CD4-positive, alpha-beta T cell treated with Interleukin-17A for 1 hour (primary cell): ENCODE measurements around the gene ELAVL1.
"Not testable (repeated sequence)": the region's sequence is repeated elsewhere in the genome, so short reads cannot be mapped to it uniquely, and the experiment has no call there.

Experiments used
- DNase-seq: peaks from one replicate; pipeline ENCODE4 v3.0.0-alpha.2; 2020

Gene ELAVL1

DNA sequence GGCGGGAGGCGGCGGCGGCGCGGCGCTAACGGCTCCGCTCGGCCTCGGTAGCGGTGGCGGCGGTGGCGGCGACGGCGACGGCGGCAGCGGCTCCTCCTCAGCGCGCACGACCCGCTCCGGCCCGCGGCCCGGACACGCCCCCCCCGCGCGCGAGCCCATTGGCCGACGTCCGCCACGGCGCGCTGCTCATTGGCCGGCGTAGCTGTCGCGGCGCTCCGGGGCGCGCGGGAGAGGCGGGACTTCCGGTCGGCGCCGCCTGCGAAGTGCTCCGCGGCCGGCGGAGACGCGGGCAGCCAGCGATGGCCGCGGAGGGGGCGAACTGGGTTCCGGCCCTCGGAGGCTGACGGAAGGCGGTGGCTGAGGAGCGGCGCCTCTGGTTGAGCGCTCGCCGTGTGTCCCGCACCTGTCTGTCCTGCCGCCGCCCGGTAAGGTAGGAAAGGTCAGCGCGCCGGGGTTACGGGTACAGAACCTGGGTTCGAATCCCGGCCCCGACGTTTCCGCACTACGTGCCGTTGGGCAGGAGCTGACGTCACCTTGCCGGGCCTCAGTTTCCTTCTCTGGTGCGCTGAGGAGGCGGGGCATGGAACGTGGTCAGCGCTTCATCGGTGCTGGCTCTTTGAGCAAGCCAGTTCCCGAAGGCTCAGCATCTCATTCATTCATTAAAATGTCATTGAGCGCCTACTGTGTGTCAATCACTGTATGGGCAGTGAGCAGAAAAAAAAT, at the start of gene ELAVL1:
Gene ELAVL1, minus strand, starts transcription at position 108 of the 723 bp plus-strand sequence. CDS start 13,826 bp downstream, outside the sequence.
- peak; percentile 90 for DNase-seq

DNA sequence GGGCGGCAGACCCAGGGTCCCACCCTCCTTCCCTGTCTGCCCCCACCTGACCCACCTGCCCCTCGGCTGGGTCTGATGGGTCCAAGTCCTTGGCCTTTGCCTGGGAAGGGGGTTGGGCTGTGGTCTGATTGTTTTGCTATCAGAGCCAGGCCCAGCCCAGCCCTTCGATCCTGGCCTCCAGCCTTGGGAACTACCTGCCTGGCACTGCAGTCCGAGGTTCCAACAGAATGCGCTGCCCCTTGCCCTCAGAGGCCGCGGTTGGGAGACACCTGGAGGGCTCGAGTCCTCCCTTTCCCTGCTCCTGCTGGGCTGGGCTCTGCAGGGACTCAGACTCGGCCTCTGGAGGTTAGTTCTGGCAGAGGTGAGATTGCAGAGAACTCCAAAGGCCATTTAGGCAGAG, 48.7 kb upstream of the ELAVL1 start:
- no peak for DNase-seq

DNA sequence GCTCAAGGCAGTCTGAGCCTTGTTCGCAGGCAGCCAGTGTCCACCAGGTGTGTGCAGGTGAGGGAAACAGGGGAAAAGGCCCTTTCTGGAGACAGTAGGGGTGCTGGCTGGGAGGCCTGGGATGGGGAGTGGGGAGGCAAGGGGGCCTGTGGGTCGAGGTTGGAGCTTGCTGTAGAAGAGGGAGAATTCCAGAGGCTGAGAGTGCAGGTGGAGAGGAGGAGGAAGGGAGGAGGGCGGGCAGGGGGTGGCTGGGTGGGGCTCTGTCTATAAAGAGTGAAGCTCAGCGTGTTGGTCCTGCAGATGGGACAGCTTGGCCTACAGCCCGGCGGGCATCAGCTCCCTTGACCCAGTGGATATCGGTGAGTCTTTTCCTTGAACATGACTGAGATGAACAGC, 47.0 kb upstream of the ELAVL1 start, which contains the start of gene CCL25:
Gene CCL25, plus strand, starts transcription at position 297 of the 396 bp plus-strand sequence. CDS start 290 bp downstream, outside the sequence.
- DNase-seq: no peak

DNA sequence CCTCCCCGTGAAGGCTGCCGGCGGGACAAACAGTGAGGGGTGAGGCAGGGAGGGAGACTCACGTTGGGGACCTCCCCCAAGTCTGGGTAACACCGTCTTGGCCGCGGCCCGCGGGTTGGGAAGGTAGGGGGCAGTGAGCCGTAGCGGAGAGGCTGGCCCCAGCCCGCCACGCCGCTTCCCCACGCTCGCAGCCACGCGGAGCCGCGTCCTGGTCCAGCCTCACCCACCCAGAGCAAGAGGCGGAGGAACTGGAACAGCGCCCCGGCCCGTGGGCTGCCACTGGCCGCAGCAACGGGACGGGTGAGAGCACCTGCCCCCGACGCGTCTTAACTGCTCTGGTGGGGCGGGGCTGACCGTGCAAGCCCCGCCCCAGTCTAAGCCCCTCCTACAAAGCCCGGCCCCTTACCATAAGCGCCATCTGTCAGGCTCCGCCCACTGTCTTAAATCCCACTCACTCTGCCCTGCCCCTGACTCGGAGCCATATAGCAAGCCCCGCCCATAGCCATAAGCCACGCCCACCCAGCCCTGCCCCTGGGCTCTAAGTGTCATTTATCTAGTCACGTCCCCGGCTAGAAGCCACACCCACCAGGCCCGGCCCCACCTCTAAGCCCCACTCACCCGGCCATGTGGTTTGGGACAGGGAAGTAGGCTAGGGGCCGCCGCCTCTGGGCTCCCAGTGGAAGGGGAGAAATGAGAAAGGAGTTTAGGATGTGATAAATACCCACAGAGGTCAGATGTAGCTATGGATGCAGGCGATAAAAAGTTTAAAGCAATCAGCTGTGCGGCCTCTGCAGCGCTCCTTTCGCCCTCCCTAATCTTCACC, 45.0 kb upstream of the ELAVL1 start:
- peak; percentile 90 for DNase-seq

DNA sequence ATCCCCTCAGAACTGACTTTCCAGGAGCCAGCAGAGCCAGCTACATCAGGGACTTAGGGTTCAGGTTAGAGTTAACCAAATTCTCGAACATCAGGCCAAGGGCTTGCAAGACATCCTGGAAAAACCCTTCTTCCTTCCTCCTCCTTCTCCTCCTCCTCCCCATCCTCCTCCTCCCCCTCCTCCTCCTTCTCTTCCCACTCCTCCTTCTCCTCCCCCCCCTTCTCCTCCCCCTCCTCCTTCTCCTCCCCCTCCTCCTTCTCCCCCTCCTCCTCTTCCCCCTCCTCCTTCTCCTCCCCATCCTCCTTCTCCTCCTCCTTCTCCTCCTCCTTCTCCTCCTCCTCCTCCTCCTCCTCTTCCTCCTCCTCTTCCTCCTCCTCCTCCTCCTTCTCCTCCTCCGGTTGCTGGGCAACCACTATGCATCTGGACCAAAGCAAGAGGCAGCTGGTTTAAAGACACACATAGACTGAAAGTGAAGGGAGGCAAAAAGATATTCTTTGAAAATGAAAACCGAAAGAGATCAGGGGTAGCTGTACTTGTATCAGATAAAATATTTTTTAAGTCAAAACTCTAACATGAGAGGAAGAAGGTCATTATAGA, 41.2 kb upstream of the ELAVL1 start:
- no peak for DNase-seq

DNA sequence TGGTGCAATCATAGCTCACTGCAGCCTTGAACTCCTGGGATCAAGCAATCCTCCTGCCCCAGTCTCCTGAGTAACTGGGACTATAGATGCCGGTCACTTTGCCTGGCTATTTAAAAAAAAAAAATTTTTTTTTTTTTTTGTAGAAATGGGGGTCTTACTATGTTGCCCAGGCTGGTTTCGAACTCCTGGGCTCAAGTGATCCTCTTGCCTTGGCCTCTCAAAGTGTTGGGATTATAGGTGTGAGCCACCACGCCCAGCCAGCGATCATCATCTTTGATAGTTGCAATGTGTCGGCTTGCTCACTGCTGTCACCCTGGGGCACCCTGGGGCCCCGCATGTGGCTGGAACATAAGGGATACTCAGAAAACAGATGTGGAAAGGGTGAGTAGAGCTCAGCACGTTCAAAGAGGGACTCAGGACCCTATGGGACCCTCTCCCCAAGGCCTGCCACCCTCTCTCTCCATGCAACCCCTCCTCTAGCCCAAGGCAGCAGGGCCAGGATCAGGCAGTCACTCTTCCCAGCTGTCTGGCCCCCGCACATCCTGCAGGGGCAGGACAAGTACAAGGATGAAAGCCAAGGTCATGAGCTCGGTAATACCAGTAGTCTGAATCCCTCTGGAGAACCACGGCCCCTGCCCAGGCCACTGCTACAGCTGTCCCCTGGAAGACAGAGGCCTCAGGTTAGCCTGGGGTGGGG, 40.6 kb upstream of the ELAVL1 start:
- no peak for DNase-seq

DNA sequence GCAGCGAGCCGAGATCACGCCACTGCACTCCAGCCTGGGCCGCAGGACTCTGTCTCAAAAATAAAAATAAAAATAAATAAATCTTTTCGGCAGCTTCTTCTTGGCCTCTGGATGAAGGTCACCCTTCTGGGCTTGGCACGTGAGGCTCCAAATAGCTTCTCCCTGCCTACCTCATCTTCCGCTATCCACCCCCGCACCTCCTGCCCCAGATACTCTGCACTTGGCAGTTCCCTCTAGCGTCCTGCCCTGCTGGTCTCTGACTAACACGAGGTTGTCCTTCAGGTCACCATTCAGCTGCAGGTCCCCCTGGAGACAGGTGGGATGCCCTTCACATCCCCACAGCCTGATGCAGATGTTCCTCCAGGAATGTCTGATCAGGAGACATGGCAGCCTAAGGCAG, 38.6 kb upstream of the ELAVL1 start:
- DNase-seq: no peak

DNA sequence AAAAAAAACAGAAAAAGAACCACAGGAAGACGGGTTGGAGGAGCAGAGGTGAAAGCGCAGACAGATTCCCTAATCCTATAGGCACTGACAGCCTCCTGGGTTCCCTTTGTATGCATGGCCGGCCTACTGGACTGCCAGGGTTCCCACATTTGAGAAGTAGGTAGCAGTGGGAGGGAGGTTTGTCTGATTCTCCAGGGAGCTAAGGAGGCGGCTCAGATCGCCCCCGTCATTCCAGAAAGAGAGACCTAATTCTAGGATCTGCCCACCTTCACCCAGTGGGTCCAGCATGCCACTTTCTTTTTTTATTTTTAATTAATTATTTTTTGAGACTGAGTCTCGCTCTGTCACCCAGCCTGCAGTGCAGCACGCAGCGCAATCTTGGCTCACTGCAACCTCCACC, 37.5 kb upstream of the ELAVL1 start:
- DNase-seq: no peak

DNA sequence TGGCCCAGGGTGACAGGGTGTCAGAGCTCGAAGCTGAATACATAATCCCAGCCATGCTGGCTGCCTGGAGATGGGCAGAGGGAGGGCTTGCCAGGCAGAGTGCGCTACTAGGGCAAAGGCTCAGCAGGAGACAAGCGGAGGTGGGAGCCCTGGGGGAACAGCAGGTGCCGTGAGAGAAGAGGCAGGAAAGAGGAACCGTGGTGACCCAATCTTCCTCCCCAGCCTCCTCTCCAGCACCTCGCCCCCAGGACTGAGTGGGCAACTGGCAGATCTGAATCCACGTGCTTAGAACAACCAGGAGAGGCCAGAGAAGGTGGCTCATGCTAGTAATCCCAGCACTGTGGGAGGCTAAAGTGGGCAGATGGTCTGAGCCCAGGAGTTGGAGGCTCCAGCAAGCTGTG, 36.1 kb upstream of the ELAVL1 start:
- no peak for DNase-seq

DNA sequence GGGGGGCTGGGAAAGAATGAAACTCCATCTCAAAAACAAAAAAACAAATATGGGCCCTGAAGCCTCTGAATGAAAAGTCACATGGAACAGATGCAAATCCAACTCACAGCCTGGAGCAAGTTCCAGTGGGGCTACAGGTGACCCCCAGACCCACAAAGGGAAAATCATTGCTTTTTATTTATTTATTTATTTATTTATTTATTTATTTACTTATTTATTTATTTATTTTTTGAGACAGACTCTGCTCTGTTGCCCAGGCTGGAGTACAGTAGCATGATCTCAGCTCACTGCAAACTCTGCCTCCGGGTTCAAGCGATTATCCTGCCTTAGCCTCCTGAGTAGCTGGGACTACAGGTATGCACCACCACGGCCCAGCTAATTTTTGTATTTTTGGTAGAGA, 33.8 kb upstream of the ELAVL1 start:
- DNase-seq: no peak

DNA sequence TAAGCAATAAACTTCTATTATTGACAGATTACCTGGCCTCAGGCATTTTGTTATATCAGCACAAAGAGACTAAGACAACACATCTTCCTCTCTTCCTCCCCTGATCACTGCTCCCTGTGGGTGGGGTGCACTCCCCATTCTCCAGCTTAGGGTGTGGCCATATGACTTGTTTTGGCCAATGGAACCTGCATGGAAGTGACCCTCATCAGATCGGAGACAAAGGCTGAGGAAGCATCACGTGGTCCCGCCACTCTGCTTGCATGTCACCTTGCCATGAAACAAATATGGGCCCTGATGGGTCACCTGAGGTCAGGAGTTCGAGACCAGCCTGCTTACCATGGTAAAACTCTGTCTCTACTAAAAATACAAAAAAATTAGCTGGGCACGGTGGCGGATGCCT, 33.4 kb upstream of the ELAVL1 start:
- DNase-seq: no peak

DNA sequence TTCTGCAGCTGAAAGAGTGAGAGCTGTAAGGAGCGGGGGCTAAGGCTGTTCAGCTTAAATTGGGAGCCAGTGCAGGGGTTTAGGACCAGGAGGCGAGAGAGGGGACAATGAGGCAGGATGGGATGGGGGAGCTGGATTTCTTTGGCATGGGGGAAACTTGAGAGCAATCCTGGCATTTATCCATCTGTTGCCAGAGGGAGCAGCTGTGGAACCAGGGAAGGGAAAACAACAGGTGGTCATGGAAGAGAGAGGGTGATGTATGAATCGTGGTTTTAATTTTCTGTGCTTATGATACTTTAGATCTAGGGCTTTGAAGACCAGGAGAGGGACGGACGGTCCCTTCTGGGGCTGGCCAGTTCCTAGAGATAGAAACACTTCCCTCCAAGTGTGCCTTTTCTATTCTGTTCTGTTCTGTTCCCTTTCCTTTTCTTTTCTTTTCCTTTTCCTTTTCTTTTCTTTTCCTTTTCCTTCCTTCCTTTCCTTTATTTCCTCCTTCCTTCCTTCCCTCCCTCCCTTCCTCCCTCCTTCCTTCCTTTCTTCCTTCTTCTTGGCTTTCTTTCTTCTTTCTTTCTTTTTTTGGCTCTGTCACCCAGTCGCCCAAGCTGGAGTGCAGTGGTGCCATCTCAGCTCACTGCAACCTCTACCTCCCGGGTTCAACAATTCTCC, 31.1 kb upstream of the ELAVL1 start:
- no peak for DNase-seq

DNA sequence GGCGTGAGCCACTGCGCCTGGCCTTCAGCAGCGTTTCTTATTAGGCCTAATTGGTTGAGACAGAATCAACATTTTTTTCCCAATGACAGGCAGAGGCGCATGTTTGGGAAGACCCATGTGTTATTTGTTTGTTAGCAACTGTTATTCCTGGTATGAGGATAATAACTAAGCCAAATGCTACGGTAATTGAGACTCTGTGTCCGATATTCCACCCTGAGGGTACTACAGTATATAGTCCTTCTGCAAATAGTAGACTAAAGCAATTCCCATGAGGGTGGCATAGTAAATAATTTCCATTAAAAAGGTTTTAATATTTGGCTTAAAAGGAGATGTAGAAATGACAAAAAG, 28.7 kb upstream of the ELAVL1 start:
- DNase-seq: no peak

DNA sequence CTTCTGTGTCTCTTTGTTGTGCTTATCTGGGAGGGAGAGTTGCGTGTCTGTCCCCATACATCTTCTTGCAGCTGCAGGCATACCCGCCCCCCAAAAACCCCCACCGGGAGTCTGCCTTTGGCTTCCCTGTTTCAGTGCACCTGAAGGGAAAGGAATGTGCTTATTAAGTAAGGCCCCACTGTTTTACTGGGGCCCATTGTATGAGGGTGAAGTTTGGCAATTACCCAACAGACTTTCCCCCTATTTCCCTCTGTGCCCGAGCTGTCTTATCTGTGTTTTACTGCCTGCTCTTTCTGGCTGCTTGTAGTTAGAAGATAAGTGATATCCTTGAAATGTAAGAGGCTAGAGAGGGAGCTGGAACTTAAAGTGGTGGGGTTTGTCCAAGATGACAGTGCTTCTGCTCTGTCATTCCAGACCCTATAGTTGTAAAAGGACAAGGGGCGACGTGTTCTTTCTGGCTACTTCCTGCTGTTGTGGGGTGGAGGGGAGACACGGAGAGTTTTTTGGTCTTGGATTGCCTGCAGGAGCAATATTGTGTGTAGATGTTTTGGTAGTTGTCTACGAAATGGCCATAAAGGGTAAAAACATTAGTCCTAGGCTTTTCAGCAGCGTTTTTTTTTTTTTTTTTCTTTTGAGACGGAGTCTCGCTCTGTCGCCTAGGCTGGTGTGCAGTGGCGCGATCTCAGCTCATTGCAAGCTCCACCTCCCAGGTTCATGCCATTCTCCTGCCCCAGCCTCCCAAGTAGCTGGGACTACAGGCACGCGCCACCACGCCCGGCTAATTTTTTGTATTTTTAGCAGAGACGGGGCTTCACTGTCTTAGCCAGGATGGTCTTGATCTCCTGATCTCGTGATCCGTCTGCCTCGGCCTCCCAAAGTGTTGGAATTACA, 28.1 kb upstream of the ELAVL1 start:
- DNase-seq: not testable (repeated sequence)

DNA sequence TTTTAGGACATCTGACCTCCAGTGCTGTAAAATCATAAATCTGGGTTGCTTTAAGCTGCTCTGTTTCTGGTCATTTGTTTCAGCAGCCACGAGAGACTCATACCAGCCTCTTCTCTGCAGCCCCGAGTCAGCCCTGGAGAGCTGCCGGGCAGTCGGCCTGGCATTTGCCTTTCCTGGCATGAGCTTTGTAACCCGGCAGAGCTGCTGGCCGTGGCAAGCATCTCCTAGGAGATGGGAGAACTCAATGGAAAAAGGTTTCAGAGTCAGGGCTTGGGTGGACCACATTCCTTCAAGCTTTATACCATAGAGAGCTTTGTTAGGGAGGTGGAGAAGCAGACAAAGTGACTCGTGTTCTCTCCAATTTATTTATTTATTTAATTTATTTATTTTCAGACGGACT, 25.5 kb upstream of the ELAVL1 start:
- DNase-seq: no peak

DNA sequence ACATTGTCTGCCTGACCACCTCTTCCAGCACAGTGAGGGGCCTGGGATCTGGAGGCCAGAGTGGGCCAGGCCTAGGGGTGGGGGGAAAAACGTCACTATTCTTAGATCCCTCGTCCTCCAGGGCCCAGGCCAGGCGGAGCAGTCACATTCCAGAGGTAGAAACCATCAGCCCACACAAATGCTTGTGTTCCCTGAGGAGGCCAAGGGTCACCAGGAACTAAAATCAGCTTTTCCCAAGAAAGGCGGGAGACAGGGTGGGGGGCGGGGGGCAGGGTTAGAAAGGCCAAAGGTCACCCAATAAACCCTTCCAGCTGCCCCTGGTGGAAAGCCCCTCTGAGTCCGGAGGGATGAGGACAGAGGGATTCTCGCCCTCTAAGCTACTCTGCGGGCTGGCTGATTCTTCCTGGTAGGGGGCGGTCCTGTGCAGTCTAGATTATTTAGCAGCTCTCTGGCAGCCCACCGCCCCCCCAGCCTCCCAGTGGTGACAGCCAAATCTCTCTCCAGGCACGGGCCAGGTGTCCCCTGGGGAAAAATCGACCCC, 23.6 kb upstream of the ELAVL1 start:
- no peak for DNase-seq

DNA sequence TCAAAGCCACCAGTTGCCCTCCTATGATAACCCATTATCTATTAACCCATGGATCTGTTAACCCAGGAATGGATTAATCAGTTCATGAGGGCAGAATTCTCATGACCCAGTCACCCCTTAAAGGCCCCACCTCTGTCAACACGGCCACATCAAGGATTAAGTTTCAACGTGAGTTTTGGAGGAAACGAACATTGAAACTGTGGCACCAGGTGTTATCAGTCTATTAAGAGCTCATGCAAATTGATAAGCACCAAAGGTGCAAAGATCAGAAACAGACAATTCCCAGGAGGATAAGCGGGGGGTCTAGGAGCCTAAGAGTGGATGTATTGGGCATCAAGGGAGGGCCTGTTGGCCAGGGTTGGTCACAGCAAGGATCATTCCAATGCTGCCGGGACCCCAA, 19.9 kb upstream of the ELAVL1 start:
- no peak for DNase-seq

DNA sequence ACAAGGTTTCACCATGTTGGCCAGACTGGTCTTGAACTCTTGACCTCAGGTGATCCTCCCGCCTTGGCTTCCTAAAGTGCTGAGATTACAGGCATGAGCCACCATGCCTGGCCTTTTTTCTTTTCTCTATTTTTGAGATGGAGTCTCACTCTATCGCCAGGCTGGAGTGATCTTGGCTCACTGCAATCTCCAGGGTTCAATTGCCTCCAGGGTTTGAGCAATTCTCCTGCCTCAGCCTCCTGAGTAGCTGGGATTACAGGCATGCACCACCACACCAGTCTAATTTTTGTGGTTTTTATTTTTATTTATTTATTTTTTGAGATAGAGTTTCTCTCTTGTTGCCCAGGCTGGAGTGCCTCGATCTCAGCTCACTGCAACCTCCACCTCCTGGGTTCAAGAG, 18.8 kb upstream of the ELAVL1 start:
- not testable (repeated sequence) for DNase-seq

DNA sequence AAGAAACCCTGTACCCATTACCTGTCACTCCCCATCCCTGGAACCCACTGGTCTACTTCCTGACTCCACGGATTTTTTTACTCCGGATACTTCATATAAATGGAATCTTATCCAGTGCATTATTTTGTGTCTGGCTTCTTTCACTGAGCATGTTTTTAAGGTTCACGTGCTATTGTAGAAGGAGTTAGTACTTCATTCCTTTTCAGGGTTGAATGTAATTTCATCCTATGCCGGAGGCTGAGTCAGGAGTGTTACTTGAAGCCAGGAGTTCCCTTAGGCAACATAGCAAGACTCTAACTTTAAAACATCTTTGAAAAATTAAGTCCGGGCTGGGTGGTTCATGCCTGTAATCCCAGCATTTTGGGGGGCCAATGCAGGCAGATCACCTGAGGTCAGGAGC, 17.9 kb upstream of the ELAVL1 start:
- DNase-seq: no peak

DNA sequence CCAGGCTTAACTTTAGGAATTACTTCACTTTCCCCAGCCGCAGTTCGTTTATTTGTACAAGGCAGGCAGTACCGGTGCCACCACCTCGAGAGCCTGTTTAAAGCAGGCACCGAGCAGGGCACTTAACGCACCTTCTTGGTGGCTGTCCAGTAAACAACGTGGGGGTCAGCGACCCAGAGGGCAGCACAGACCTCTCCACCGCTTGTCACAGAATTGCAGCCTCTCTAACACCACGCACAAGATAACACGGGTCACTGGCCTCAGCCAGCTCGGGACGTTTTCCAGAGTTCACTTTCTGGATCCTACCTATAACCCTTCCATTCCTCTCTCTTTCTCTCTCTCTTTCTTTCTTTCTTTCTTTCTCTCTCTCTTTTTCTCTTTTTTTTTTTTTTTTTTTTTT, 16.8 kb upstream of the ELAVL1 start:
- DNase-seq: no peak

DNA sequence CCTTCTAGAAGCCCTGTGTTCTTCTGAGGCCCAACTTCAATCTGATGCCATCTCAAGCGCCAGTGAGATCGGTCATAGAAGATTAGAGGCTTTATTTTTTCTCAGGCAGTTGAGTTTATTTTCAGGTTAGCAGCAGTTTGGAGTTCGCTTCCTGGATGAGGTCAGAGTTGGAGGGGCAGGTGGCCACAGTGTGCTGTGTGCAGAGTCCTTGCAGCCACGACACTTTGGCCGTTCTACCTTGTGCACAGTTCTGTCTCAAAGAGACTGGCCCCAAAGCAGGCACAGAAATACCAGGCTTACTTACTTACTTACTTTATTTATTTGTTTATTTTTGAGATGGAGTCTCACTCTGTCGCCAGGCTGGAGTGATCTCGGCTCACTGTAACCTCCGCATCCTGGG, 15.9 kb upstream of the ELAVL1 start:
- DNase-seq: no peak
